Neural cell (in vitro differentiated cells): ENCODE data around the gene GGTLC1.

ENCODE experiments used
- EZH2 ChIP-seq: fragments of 200-600, 300-800 bp; shearing (Covaris generic), sonication (generic); IDR thresholded peaks from 2 replicates; pipeline ENCODE4 v1.6.1; 2014; ENCODE audit warnings: antibody characterized with exemption, low read length, borderline replicate concordance, mild to moderate bottlenecking; ENCODE audit not compliant: insufficient read depth, poor library complexity, severe bottlenecking
- POLR2AphosphoS5 ChIP-seq: IDR thresholded peaks from 2 replicates; pipeline ENCODE4 v1.6.1; 2012
- TF ChIP-seq, protein P1 (sequence below): fragments of 450-650 bp; IDR thresholded peaks from 2 replicates; pipeline ENCODE4 v1.5.1; 2014; ENCODE audit warnings: antibody characterized with exemption, mild to moderate bottlenecking, moderate library complexity; ENCODE audit not compliant: poor library complexity, severe bottlenecking

DNA sequence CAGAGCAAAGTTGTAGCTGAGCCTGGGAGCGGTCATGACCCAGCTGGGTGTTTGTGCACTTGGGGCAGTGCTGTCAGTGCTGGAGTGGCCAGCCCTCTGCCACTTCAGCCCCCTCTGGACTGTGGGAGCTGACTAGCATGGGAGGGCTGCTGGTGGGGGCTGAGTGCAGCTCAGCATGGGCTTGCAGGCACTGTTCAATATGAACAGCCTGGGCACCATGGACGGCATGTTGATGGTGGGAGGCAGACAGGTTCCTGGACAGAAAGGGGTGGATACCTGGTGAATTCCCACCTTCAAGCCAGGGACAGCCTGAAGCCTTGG lies 50.5 kb downstream of the GGTLC1 start:
- TF ChIP-seq, protein P1, sequence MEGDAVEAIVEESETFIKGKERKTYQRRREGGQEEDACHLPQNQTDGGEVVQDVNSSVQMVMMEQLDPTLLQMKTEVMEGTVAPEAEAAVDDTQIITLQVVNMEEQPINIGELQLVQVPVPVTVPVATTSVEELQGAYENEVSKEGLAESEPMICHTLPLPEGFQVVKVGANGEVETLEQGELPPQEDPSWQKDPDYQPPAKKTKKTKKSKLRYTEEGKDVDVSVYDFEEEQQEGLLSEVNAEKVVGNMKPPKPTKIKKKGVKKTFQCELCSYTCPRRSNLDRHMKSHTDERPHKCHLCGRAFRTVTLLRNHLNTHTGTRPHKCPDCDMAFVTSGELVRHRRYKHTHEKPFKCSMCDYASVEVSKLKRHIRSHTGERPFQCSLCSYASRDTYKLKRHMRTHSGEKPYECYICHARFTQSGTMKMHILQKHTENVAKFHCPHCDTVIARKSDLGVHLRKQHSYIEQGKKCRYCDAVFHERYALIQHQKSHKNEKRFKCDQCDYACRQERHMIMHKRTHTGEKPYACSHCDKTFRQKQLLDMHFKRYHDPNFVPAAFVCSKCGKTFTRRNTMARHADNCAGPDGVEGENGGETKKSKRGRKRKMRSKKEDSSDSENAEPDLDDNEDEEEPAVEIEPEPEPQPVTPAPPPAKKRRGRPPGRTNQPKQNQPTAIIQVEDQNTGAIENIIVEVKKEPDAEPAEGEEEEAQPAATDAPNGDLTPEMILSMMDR, result no peak
- no peak for TF ChIP-seq EZH2
- TF ChIP-seq POLR2AphosphoS5, result no peak
